NOMO-1 treated with DMSO at 0.1 percent for 48 hours (cell line): ENCODE results near the gene SLC16A8.
A peak's percentile ranks its signal among the peaks of the same experiment; 100 is the strongest.

Source experiments
- DNase-seq: peaks from one replicate; lab custom pipeline; 2025; ENCODE audit not compliant: unreplicated experiment; lab: John Stamatoyannopoulos, UW

SLC16A8 gene

DNA sequence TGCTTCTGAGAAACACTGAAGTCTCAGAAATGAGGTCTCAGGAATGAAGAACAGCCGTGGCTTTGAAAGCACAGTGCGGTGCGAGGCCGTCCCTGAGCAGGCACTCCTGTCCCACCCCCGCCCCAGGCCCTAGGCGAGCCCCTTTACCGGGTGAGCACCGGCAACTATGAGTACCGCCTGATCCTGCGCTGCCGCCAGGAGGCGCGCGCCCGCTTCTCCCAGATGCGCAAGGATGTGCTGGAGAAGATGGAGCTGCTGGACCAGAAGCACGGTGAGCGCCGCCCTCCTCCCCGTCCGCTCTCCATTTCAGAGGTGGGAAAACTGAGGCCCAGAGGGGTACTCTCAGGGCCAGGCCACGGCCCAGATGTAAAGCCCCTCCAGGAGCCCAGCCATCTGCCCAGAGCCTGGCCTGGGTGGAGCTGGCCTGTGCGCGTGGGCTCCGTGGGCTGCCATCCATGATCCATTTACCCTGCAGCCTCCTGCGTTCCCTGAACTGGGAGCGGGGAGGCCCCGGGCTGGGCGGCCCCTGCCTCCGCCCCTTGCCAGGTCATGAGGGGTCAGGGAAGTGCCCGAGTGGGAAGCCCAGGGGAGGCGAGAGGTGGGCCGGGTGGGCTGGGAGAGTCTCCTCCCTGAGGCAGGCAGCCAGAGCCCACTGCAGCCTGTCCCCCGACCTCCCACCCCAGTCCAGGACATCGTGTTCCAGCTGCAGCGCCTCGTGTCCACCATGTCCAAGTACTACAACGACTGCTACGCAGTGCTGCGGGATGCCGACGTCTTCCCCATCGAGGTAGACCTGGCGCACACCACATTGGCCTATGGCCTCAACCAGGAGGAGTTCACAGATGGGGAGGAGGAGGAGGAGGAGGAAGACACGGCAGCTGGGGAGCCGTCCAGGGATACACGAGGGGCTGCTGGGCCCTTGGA, 9.5 kb downstream of the SLC16A8 start:
- DNase-seq: no peak

DNA sequence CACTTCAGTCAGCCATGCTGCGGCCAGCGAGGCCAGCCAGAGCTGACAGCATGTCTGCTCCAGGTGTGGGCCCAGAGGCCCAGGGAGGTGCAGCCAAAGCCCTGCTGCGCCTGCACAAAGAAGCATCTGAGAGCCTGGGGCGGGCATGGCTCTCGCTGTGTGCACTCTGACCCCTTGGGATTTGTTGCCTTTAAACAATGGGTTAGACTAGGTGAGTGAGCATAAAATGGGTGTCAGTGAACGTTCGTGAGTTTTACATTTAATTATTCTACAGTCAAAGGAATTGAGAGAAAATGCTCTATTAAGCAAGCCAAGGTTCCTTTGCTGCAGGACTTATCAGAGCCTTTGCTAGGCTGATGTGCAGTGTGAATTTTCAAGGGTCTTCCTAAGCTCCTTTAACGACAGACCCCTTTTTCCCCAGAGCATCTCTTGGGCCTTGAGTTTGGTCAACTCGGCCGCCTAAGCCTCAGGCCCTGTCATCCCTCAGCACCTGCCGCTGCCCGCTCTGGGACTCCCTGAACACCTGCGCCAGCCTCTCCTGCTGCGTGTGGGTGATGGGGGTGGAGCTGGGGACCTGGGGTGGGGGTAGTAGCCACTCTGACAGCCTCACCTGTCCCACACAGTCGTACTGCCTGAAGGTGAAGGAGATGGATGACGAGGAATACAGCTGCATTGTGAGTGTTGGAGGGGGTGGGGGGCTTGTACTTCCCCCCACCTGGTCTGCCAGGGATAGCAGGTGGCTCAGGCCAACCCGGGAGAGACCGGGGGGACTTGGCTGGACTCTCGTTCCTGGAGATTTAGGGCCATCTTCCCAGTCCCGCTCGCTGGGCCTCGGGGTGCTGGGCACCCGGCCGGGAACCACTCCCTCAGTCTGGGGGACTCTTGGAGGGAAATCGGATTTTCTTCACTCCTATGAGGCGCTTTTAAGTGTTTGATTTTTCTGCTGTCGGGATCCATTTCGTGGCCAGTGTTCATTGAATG, 10.5 kb downstream of the SLC16A8 start:
- DNase-seq: no peak

DNA sequence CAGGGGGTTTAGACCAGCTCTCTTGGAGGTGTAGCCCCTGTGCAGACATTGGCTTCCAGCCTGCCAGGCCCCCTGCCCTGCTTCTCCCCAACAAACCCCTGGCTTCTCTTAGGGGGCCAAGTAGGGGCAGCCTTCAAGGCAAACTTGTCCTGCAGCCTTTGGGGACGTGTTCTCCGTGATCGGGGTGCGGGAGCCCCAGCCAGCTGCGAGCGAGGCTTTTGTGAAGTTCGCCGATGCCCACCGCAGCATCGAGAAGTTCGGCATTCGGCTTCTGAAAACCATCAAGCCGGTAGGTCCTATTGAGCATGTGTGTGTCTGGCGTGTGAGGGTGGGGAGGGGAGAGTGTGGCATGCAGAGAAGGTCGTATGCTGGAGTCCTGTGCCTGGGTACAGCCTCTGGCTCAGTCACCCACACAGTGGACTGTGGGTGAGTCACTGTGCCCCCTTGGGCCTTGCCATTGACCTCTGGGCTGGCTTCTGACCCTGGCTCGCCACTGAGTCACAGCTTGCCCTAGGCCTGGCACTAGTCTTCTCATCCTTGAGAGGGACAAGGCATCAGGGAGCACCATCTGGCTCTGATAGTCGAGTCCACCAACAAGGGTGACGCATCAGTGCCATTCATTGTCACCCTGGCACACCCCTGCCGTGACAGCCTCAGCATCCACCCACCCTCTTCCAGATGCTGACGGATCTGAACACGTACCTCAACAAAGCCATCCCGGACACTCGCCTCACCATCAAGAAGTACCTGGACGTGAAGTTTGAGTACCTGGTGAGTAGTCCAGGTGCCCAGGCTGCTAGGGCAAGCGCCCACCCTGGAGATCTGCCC, 11.4 kb downstream of the SLC16A8 start:
- DNase-seq: no peak

DNA sequence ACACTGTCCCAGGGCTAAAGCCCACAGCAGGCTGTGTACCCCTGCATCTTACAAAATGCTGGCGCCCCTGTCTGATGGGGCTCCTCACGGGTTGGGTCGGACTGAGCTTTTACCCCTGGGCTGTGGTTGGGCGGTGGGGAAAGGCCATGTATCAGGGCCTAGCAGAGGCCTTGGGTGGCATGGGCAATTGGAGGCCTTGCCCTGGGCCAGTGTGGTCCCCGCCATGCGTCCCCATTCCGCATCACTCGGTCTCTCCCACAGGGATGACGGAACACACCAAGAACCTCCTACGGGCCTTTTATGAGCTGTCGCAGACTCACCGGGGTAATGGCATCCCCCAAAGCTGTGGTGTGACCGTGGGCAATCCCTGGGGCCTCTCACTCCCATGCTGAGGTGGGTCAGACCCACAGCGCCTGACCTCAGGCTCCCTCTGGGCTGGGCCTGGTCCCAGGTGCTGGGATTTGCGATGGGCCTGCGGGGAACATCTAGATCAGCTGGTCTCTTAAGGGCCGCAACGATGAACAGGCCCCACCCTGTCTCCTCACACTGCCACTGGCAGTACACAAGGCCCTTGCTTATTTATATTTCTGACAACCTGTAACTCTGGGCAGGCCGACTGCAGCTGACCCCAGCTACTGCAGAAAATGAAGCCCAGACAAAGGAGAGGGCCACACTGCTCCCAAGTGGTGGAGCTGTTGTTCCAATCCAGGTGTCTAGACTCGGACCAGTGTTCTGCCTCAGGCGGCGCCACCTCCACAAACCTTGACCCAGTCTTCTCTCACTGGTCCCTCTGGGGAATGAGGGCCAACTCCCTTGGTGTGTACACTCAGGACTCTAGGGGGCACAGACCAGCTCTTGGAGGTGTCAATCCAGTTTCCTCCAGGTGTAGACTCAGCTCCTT, 12.3 kb downstream of the SLC16A8 start:
- no peak for DNase-seq

DNA sequence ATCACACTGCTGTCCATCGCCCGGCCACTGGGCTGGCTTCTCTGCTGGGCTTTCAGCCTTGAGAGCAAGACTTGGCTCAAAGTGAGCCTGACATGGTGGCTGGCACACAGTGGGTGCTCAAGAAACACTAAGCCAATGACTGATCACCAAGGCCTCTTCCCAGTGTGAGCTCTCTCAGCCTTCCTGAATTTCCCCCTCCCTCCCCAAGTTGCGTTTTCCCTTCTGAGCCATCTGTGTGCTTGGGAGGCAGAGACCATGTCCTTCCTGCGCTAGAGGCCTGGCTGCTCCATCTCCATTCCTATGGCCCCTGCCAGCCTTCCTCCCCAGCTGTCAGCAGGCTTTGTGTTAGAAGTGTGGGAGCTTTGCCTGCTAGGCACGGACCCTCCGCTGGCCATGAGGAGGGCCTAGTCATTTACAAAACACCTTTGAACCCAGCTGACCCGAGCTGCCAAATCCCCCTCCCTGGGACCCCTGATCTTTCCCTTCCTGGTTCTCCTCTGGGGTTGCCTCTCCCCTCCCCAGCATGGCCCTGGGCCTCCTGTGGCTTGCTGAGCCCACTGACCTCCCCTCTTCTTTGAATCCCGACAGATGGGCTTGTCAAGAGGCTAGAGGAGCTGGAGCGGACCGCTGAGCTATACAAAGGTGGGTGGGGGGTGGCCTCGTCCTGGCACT, 13.6 kb downstream of the SLC16A8 start:
- no peak for DNase-seq

DNA sequence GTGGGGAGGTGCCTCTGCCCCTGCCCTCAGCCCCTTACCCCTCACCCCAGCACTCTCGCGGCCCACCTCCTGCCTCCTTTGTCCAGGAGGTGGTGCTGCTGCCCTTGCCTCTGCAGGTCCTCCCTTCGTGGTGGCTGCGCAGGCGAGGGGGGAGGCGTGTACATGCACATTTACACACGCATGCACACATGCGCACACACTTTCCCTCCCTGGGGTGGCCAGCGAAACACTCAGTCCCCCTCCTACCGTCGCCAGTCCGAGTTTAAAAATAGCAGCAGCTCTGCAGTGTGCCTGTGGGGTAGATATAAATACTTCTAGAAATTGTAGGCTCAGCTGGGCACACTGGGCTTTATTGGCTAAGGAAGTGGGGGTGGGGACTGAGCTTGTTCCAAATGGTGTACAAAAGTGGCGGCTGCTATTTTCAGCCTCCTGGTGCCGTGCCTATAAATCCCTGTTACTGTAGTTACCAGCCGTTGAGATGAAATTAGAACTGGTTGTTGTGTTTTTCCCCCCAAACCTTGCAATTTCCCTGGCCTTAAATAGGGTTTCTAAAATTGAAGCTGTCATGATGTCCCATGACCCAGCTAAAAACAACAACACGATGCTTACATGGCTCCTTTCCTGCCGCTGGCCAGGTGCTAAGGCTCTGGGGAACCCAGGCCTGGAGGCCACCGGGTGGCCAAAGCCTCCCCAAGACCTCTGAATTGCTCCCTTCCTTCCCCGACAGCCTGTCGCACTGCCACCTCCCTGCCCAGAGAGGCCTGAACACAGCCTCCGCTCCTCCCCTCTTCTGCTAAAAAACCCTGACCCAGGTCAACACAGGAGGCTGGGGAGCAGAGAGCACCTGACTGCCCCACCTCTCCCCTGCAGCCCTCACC, 14.4 kb downstream of the SLC16A8 start:
- DNase-seq: peak; percentile 78

DNA sequence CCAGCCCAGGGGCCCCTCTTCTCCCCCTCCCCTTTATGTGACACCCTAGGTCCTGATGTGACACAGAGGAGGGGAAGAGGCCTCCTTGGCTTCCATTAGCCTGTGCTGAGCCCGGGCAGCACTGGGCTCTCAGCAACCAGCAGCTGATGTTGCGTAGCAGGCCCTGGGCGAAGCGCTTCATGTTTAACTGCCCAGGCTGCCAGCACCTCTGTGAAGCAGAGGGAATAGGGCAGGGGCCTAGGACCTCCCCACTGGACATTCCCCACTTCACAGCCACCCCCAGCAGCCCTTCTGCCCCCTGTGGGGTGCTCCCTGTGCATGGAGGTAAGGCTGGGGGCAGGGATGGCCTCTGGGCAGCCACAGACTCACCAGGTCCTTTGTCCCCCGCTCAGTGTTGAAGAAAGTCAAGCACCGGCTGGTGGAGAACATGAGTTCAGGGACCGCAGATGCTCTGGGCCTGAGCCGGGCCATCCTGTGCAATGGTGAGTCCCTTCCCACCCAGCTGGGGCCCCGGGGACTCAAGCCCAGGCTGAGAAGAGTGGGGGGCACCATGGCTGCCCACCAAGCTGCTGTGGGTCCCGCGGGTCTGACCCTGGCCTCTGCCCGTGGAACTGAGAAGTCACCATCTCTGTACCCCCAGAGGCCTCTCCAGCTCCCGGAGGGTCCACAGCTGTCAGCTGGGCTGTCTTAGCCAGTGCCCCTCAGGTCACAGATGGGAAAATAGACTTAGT, 15.2 kb downstream of the SLC16A8 start:
- DNase-seq: no peak

DNA sequence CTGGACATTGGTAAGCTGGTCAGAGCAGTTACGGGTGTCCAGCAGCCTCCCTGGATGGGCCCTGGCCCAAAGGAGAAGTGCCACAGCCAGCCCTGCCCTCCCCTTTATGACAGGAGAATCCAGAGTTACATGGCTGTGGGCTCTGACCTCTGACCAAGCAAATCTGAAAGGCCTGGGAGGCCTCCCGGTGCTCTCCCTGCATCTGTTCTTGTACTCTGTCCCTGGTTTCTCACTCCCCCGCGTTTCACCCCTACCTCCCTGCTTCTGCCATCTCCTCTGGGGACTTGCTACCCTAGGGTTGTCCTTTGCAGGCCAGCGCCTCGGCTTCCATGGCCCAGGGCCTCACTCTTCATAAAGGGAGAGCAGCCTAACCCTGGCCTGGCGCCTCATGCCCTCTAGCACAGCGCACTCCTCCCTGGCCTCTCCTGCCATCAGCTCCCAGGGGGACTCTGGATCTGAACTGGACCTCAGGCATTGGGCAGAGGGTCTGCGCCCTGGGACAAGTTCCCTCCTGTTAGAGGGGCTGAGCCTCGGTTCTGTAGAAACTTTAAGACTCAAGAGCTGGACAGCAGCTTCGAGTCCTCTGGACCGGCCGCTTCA, 16.1 kb downstream of the SLC16A8 start:
- no peak for DNase-seq

DNA sequence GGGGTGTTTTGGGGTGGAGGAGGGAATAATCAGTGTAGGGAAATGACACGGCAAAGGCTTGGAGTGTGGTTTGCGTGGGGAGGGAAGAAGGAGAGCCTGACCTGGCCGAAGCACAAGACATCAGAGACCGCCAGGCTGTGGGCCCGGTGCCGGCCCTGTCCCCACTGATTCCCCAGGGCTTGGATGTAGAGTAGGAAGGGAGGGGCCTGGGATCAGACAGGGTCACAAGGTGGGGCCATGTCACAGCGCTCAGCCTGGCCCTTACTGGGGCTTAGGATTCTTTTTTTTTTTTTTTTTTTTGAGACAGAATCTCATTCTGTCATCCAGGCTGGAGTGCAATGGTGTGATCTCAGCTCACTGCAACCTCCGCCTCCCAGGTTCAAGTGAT, 17.0 kb downstream of the SLC16A8 start:
- no peak for DNase-seq

DNA sequence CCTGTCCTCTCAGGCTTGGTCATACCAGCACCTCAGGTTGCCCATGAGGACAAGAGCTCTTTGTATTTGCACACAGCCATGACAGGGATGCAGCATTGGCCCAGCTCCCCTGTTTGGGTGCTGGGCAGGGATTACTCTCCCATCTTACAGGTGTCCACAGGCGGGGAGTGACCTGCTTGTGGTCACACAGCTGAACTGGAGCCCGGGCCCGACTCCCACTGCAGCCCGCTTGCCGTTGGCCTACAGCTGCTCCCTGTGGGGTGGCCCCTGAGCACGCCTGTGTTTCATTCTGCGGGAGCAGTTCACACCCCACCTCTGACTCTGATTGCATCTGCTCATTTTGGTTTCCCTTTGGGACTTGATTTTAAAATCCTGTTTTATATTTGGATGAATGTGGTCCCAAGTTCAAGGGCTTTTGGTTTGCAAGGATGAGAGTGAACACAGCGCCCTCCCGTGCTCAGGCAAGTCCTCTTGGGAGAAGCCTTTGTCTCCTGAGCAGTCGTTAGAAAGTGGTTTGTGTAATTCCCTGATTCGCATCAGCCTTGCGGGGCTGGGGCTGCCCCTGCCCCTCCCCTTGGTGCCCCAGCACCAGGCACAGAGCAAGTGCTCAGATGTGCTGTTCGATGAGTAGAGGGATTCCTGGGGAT, 17.5 kb downstream of the SLC16A8 start:
- DNase-seq: no peak

DNA sequence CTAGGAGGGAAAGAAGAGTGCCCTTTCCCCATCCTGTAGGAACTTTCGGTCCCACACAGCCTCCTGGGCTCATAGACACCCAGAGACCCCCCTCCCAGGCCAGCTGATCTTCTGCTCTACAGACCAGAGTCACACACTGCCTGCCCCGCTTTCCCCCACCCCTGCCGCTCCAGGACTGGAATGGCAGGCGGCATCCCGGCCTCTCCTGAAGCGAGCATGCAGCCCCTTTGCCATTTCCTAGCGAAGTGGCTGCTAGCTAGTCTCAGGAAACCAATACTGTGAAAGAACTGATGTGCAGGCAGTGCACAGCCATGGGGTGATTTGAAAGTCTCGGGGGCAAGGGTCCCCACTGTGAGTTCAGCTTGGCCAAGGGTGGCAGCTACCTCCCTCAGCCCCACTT, 18.4 kb downstream of the SLC16A8 start:
- DNase-seq: no peak

DNA sequence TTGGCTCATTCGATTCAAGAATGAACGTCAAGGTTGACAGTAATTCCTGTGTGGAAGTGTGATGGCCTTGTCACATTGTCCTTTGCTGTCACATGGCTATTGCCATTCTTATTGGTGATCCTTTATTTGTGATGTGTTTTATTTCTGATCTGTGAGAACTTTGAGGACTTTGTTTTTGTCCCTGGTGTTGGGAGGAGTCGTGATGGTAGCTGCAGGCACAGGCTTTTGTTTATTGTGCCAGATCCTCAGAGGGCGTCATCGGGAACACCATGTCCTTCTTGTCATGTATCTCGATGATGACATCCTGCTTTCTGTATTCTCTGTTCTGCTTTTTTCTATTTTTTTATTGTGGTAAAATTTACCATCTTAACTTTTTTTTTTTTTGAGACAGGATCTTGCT, 21.2 kb downstream of the SLC16A8 start:
- peak; percentile 29 for DNase-seq

DNA sequence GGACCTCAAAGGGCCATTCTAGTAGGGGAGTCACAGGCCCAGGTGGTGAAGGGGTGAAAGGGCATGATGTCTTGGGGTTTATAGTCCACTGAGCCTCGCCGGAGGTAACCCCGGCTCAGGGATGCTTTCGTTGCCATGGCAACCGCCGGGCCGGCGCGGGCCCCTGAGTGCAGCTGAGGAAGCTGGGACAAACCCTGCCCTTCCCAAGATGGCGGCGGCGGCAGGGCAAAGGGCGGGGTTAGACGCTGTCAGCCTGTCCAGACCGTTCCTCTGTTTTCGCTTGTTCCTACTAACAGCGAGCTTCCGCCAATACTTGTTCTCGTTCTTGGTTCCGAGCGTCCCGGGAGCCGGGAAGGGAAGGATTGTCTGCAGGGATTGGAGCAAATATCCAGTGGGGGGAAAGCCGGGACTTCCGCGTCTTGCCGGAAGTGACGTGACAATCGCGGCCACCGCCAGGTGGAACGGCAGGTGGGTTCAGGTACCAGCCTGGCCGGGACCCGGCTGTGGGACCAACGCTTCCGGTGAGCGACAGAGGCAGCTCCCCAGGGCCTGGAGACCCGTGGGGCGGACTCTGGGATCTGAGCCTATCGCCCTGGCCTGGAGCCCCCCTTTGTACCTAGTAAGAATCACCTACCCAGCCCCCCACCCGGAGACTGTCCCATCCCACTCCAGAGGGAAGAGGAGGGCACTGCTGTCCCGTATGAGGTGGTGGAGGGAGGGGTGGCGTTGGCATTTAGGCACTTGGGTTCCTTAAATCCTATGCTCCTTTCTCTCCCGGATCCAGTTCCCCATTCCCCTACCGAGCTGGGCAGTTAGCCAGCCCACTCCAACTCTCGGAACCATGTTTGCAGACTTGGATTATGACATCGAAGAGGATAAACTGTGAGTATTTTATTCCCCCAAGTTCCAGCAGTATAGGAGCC, 26.8 kb downstream of the SLC16A8 start, which contains the start of gene PICK1:
TSS of gene PICK1 (plus strand) at position 436 of the 923 bp plus-strand sequence. CDS start at position 842, 406 bp downstream.
- peak; percentile 80 for DNase-seq

DNA sequence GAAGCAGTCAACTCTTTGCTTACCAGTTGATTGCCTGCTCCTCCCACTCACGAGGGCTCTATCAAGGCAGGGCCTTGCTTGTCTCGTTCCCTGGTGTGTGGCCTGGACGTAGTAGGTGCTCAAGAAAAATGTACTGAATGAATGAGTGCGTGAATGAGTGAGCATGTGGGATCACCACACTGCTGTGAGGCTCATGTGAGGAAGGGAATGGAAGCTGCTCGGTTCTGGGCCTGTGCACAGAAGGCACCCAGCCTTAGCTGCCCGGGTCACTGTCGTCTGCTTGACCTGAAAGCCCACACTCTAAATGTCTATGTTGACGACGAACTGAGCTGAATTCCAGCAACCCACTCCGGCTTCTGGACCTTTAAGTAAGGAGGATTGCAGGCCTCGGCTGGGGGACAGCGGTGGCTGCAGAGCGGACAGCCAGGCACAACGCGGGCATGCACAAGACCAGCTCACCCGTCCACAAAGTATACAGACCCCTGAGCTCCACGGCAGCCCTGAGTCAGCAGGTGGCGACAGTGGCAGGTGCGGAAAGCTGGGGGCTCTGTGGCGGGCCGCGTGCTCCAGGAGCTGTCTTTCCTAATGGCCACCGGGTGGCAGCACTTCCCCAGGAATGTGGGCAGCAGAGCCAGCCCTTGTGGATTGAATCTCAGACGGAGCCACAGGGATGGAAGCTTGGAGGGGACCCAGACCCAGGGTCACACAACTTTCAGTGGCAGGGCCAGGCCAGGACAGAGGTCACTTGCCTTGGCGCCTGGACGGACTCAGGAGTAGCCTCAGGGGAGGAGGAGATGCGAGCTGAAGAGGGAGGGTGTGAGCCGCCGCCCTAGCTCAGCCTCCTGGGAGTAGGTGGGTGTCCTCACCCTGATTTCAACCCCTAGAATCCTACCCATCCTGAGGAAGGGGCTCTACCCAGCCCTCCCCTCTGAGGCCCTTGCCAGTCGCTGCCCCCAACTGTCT, 31.8 kb downstream of the SLC16A8 start:
- DNase-seq: peak; percentile 72
